SK-N-SH treated with all-trans-retinoic acid at 6 μM for 48 hours (cell line): ENCODE measurements around the gene GAD1.

Source experiments
- BACH2 ChIP-seq: fragments of 250-450 bp; sonication (Bioruptor Pico); IDR thresholded peaks from 2 replicates; pipeline ENCODE4 v1.9.0; 2021; ENCODE audit warnings: mild to moderate bottlenecking, borderline replicate concordance
- RARB ChIP-seq: fragments of 250-450 bp; sonication (Bioruptor Pico); IDR thresholded peaks from 2 replicates; pipeline ENCODE4 v1.8.0; 2021; ENCODE audit warnings: mild to moderate bottlenecking, moderate library complexity
- TF ChIP-seq, protein P1 (sequence below): fragments of 250-450 bp; sonication (Bioruptor Pico); IDR thresholded peaks from 2 replicates; pipeline ENCODE4 v1.8.0; 2021; ENCODE audit warnings: low read depth, mild to moderate bottlenecking, moderate library complexity, borderline replicate concordance
- TF ChIP-seq, protein P2 (sequence below): fragments of 250-450 bp; sonication (Bioruptor Pico); IDR thresholded peaks from 2 replicates; pipeline ENCODE4 v1.5.1; 2021; ENCODE audit warnings: mild to moderate bottlenecking, moderate library complexity
- TF ChIP-seq, protein P3 (sequence below): fragments of 250-450 bp; sonication (Bioruptor Pico); IDR thresholded peaks from 2 replicates; pipeline ENCODE4 v1.8.0; 2020; ENCODE audit warnings: mild to moderate bottlenecking, moderate library complexity, borderline replicate concordance

DNA sequence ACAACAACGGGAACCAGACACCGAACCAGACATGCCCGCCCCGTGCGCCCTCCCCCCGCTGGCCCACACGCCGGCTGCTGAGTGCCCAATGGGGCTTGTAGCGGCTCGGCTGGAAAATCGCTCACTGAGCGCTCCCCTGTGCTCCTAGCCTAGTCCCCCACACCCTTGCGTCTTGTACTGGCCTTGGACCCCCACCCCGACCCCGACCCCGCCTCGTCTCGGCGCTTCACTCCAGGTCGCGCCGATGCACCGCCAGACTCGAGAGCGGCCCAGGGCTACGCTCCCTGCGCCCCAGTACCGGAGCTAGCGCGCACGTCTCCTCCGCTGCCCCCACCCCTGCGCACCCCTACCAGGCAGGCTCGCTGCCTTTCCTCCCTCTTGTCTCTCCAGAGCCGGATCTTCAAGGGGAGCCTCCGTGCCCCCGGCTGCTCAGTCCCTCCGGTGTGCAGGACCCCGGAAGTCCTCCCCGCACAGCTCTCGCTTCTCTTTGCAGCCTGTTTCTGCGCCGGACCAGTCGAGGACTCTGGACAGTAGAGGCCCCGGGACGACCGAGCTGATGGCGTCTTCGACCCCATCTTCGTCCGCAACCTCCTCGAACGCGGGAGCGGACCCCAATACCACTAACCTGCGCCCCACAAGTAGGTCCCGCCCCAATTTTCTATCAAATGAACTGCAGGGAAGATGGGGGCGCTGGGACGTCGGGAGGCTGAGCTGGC, 1.5 kb downstream of the GAD1 start:
- TF ChIP-seq, protein P1, sequence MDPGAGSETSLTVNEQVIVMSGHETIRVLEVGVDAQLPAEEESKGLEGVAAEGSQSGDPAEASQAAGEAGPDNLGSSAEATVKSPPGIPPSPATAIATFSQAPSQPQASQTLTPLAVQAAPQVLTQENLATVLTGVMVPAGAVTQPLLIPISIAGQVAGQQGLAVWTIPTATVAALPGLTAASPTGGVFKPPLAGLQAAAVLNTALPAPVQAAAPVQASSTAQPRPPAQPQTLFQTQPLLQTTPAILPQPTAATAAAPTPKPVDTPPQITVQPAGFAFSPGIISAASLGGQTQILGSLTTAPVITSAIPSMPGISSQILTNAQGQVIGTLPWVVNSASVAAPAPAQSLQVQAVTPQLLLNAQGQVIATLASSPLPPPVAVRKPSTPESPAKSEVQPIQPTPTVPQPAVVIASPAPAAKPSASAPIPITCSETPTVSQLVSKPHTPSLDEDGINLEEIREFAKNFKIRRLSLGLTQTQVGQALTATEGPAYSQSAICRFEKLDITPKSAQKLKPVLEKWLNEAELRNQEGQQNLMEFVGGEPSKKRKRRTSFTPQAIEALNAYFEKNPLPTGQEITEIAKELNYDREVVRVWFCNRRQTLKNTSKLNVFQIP, result no peak
- TF ChIP-seq, protein P2, sequence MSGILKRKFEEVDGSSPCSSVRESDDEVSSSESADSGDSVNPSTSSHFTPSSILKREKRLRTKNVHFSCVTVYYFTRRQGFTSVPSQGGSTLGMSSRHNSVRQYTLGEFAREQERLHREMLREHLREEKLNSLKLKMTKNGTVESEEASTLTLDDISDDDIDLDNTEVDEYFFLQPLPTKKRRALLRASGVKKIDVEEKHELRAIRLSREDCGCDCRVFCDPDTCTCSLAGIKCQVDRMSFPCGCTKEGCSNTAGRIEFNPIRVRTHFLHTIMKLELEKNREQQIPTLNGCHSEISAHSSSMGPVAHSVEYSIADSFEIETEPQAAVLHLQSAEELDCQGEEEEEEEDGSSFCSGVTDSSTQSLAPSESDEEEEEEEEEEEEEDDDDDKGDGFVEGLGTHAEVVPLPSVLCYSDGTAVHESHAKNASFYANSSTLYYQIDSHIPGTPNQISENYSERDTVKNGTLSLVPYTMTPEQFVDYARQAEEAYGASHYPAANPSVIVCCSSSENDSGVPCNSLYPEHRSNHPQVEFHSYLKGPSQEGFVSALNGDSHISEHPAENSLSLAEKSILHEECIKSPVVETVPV, result no peak
- TF ChIP-seq RARB (CRISPR knock-in tag) (no peak), BACH2 (CRISPR knock-in tag) (no peak)
- TF ChIP-seq, protein P3, sequence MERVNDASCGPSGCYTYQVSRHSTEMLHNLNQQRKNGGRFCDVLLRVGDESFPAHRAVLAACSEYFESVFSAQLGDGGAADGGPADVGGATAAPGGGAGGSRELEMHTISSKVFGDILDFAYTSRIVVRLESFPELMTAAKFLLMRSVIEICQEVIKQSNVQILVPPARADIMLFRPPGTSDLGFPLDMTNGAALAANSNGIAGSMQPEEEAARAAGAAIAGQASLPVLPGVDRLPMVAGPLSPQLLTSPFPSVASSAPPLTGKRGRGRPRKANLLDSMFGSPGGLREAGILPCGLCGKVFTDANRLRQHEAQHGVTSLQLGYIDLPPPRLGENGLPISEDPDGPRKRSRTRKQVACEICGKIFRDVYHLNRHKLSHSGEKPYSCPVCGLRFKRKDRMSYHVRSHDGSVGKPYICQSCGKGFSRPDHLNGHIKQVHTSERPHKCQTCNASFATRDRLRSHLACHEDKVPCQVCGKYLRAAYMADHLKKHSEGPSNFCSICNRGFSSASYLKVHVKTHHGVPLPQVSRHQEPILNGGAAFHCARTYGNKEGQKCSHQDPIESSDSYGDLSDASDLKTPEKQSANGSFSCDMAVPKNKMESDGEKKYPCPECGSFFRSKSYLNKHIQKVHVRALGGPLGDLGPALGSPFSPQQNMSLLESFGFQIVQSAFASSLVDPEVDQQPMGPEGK (CRISPR knock-in tag), result no peak
